Hepatocyte (in vitro differentiated cells): ENCODE data around the gene OSGIN1. TPM values are rescaled to one million over a fixed set of nuclear protein-coding genes. Genes with fewer than 3 reads are reported as not detected.

Source experiments
- DNase-seq: peaks from one replicate; pipeline ENCODE4 v3.0.0-alpha.2; 2016; ENCODE audit warnings: low spot score
- H2AFZ ChIP-seq: fragments of 200-600 bp; sonication (generic); 2 replicates; pipeline ENCODE4 v1.6.0; 2016; ENCODE audit warnings: antibody characterized with exemption, mild to moderate bottlenecking
- H3K27ac ChIP-seq: fragments of 200-600 bp; sonication (generic); 2 replicates; pipeline ENCODE4 v1.5.1; 2016; ENCODE audit warnings: mild to moderate bottlenecking
- H3K27me3 ChIP-seq: fragments of 200-600 bp; sonication (generic); 2 replicates; pipeline ENCODE4 v1.6.1; 2016
- H3K36me3 ChIP-seq: fragments of 200-600 bp; sonication (generic); replicated peaks from 2 replicates; pipeline ENCODE4 v1.5.1; 2016; ENCODE audit warnings: low read depth; ENCODE audit not compliant: insufficient read depth
- H3K4me1 ChIP-seq: fragments of 200-600 bp; sonication (generic); 2 replicates; pipeline ENCODE4 v1.5.1; 2016; ENCODE audit warnings: mild to moderate bottlenecking, moderate library complexity; ENCODE audit not compliant: insufficient read depth
- H3K4me2 ChIP-seq: fragments of 200-600 bp; sonication (generic); 2 replicates; pipeline ENCODE4 v1.6.0; 2016
- H3K4me3 ChIP-seq: fragments of 200-600 bp; sonication (generic); 2 replicates; pipeline ENCODE4 v1.5.1; 2016; ENCODE audit warnings: mild to moderate bottlenecking
- H3K79me2 ChIP-seq: fragments of 200-600 bp; sonication (generic); 2 replicates; pipeline ENCODE4 v1.6.0; 2017; ENCODE audit warnings: mild to moderate bottlenecking
- H3K9me2 ChIP-seq: fragments of 200-600 bp; sonication (generic); replicated peaks from 2 replicates; pipeline ENCODE4 v1.6.0; 2017; ENCODE audit warnings: mild to moderate bottlenecking; ENCODE audit not compliant: insufficient read depth
- H3K9me3 ChIP-seq: fragments of 200-600 bp; sonication (generic); 2 replicates; pipeline ENCODE4 v1.5.1; 2016; ENCODE audit warnings: low read depth, mild to moderate bottlenecking
- H4K20me1 ChIP-seq: fragments of 200-600 bp; sonication (generic); 2 replicates; pipeline ENCODE4 v1.6.0; 2016; ENCODE audit warnings: mild to moderate bottlenecking; ENCODE audit not compliant: insufficient read depth, poor library complexity, severe bottlenecking
- CTCF ChIP-seq: fragments of 200-600 bp; sonication (generic); IDR thresholded peaks from 2 replicates; pipeline ENCODE4 v1.5.1; 2016; ENCODE audit warnings: antibody characterized with exemption, mild to moderate bottlenecking; ENCODE audit not compliant: poor library complexity
- EZH2 ChIP-seq: fragments of 200-600 bp; sonication (generic); IDR thresholded peaks from 2 replicates; pipeline ENCODE4 v1.6.1; 2016; ENCODE audit warnings: antibody characterized with exemption, mild to moderate bottlenecking, borderline replicate concordance
- EZH2phosphoT487 ChIP-seq: fragments of 200-600 bp; sonication (generic); IDR thresholded peaks from one replicate; pipeline ENCODE4 v1.6.1; 2018; ENCODE audit warnings: antibody characterized with exemption, mild to moderate bottlenecking, low read depth, moderate library complexity; ENCODE audit not compliant: unreplicated experiment, severe bottlenecking
- WGBS: methylation state at CpG from one replicate; pipeline ENCODE4 v1.1.6; 2016; ENCODE audit warnings: low lambda C conversion rate; ENCODE audit errors: missing lambda C conversion rate; 5-methylcytosine and 5-hydroxymethylcytosine counted together
- polyA plus RNA-seq: library from polyadenylated mRNA; unstranded; fragments of >200 nt; fragmentation: Nextera tagmentation; extraction: Ambion mirVana; gene quantifications from 2 replicates; pipeline ENCODE4 v1.2.1, GENCODE V29; 2016
- total RNA-seq: library from RNA; depleted of rRNA; stranded (reverse); fragments of >200 nt; gene quantifications from 2 replicates; pipeline ENCODE4 v1.2.3, GENCODE V29; 2014

OSGIN1 gene
- total and polyA plus RNA-seq, 2 experiments from 2014 or later = 1.9 to 10.0 TPM

GRCh38 chr16:83937922-83938885 lies 14.8 kb upstream of the OSGIN1 start:
- Histone ChIP-seq H3K4me2 (no peak overlapping the region), H3K4me3 (no peak overlapping the region), H3K79me2 (no peaks in the 10 kb centered on the region), H3K27ac (no peak overlapping the region), H3K36me3 (no peaks in the 10 kb centered on the region), H3K4me1 (no peaks in the 10 kb centered on the region), H3K27me3 (no peaks in the 10 kb centered on the region), H3K9me2 (no peaks in the 10 kb centered on the region), H4K20me1 (no peaks in the 10 kb centered on the region), H2AFZ (no peak overlapping the region), H3K9me3 (no peaks in the 10 kb centered on the region)
- WGBS = 82% methylated on average over 18 of the region's 18 CpGs
- TF ChIP-seq EZH2phosphoT487 = no peak
- no peak for TF ChIP-seq CTCF
- TF ChIP-seq EZH2 = no peak
- no peak for DNase-seq

- 85% methylated on average over 12 of the region's 12 CpGs for whole genome bisulfite sequencing
- Histone ChIP-seq H3K9me2 (no peaks in the 10 kb centered on the region), H4K20me1 (no peaks in the 10 kb centered on the region), H3K4me2 (no peak overlapping the region), H3K79me2 (no peaks in the 10 kb centered on the region), H3K4me3 (no peak overlapping the region), H3K27me3 (no peaks in the 10 kb centered on the region), H3K27ac (no peak overlapping the region), H2AFZ (no peak overlapping the region), H3K4me1 (no peaks in the 10 kb centered on the region), H3K36me3 (no peaks in the 10 kb centered on the region), H3K9me3 (no peaks in the 10 kb centered on the region)
- DNase-seq = no peak
- no peak for TF ChIP-seq CTCF
- no peak for TF ChIP-seq EZH2phosphoT487
- TF ChIP-seq EZH2 = no peak
Measured at GRCh38 chr16:83939266-83939855, 13.7 kb upstream of the OSGIN1 start.

- no peak for DNase-seq
- no peak for TF ChIP-seq CTCF
- TF ChIP-seq EZH2 = no peak
- TF ChIP-seq EZH2phosphoT487 = no peak
- Histone ChIP-seq H3K4me1 (no peaks in the 10 kb centered on the region), H3K79me2 (no peaks in the 10 kb centered on the region), H3K27ac (no peak overlapping the region), H3K4me3 (no peak overlapping the region), H3K36me3 (no peaks in the 10 kb centered on the region), H3K4me2 (no peak overlapping the region), H3K27me3 (no peaks in the 10 kb centered on the region), H4K20me1 (no peaks in the 10 kb centered on the region), H2AFZ (no peak overlapping the region), H3K9me3 (no peaks in the 10 kb centered on the region), H3K9me2 (no peaks in the 10 kb centered on the region)
- 83% methylated on average over 11 of the region's 12 CpGs for WGBS
Measured at GRCh38 chr16:83940119-83940518, 12.9 kb upstream of the OSGIN1 start.
